HepG2 (cell line): ENCODE data around the gene TFF1. TPM values are rescaled to one million over a fixed set of nuclear protein-coding genes. Genes with fewer than 3 reads are reported as not detected.

ENCODE experiments used
- ATAC-seq: fragments of 200-7000 bp; cut with Tn5 transposase; 3 replicates; pipeline ENCODE4 v1.9.1; 2020; ENCODE audit warnings: mild to moderate bottlenecking, moderate library complexity
- BruUV-seq: library from RNA; stranded (reverse); fragments of 400-500 nt; replicated peaks from 2 replicates; lab custom pipeline; 2021; lab: Mats Ljungman, UMichigan
- CTCF ChIA-PET: fragments of 300-600 bp; formaldehyde crosslinking; extraction: SDS; loops from one replicate; lab custom pipeline; 2021; ENCODE audit warnings: low total read pairs, inconsistent platforms, low intra/inter-chr PET ratio; lab: Yijun Ruan, JAX
- POLR2A ChIA-PET: fragments of 350-600 bp; sonication (Branson Sonifier 250); formaldehyde crosslinking; loops from one replicate; lab custom pipeline; 2020; ENCODE audit warnings: antibody characterized with exemption, inconsistent platforms; lab: Yijun Ruan, JAX
- DNase-seq: peaks from one replicate; pipeline ENCODE4 v3.0.0-alpha.2; 2015; ENCODE audit warnings: low spot score
- FAIRE-seq: peaks from 3 replicates; lab custom pipeline; 2011; peaks lifted over from hg19 to GRCh38; lab: Jason Lieb, UNC
- H2AFZ ChIP-seq: one replicate; pipeline ENCODE4 v1.6.1; 2011; ENCODE audit warnings: low read length, inconsistent platforms
- H3K27ac ChIP-seq: fragments of 300-600 bp; 3 replicates; pipeline ENCODE4 v1.8.0; 2011; ENCODE audit warnings: mixed run types, mild to moderate bottlenecking, mixed read lengths, low read length, inconsistent platforms; ENCODE audit not compliant: insufficient read depth; ENCODE audit errors: extremely low read length
- H3K27me3 ChIP-seq, 2 experiments: fragments of 200-600 bp in 1 of 2; 2 replicates in 1 of 2; 3 replicates in 1 of 2; pipeline versions ENCODE4 v1.6.0 to v1.8.0; 2011; ENCODE audit warnings: low read length in 2 of 2, mild to moderate bottlenecking in 2 of 2, moderate library complexity in 2 of 2, inconsistent platforms in 1 of 2; ENCODE audit not compliant: insufficient read depth in 2 of 2, control insufficient read depth in 1 of 2
- H3K36me3 ChIP-seq, 2 experiments: fragments of 200-600 bp in 1 of 2; replicated peaks in 1 of 2; 2 replicates in 1 of 2; 3 replicates in 1 of 2; pipeline versions ENCODE4 v1.5.1 to v1.8.0; 2011; ENCODE audit warnings: low read length in 2 of 2, inconsistent platforms in 1 of 2; ENCODE audit not compliant: insufficient read depth in 2 of 2, control insufficient read depth in 1 of 2
- H3K4me1 ChIP-seq: 2 replicates; pipeline ENCODE4 v1.5.1; 2012; ENCODE audit warnings: low read length, inconsistent platforms; ENCODE audit not compliant: insufficient read depth
- H3K4me2 ChIP-seq: 2 replicates; pipeline ENCODE4 v1.6.0; 2011; ENCODE audit warnings: low read depth, low read length, inconsistent platforms
- H3K4me3 ChIP-seq, 3 experiments: fragments of 200-600 bp in 1 of 3; sonication (generic), shearing (Covaris generic) in 1 of 3; replicated peaks in 1 of 3; 2 replicates each; pipeline ENCODE4 v1.5.1; 2011 to 2016; ENCODE audit warnings: low read length in 3 of 3, inconsistent platforms in 2 of 3, low read depth in 2 of 3, mild to moderate bottlenecking in 2 of 3, control low read depth in 1 of 3, mixed read lengths in 1 of 3; ENCODE audit not compliant: insufficient read depth in 1 of 3
- H3K79me2 ChIP-seq: one replicate; pipeline ENCODE4 v1.6.1; 2011; ENCODE audit warnings: low read length, inconsistent platforms; ENCODE audit not compliant: insufficient read depth
- H3K9ac ChIP-seq: 2 replicates; pipeline ENCODE4 v1.6.0; 2011; ENCODE audit warnings: mild to moderate bottlenecking, low read depth, low read length, inconsistent platforms; ENCODE audit not compliant: insufficient read depth
- H3K9me3 ChIP-seq: 2 replicates; pipeline ENCODE4 v1.5.1; 2012; ENCODE audit warnings: mild to moderate bottlenecking, low read length
- H4K20me1 ChIP-seq: 2 replicates; pipeline ENCODE4 v1.6.0; 2011; ENCODE audit warnings: inconsistent platforms, mild to moderate bottlenecking, low read length, moderate library complexity; ENCODE audit not compliant: insufficient read depth
- ARID4A ChIP-seq: sonication (generic); formaldehyde crosslinking; IDR thresholded peaks from 2 replicates; pipeline ENCODE4 v1.5.0; 2020; ENCODE audit warnings: mild to moderate bottlenecking, missing genetic modification reagents, borderline replicate concordance
- BCL6 ChIP-seq: IDR thresholded peaks from 2 replicates; pipeline ENCODE4 v1.6.1; 2016; ENCODE audit warnings: missing genetic modification reagents, missing compliant biosample characterization
- ZNF24 ChIP-seq: fragments of 450-650 bp; IDR thresholded peaks from 2 replicates; pipeline ENCODE4 v1.6.1; 2017; ENCODE audit warnings: antibody characterized with exemption, mild to moderate bottlenecking
- WGBS: methylation state at CpG from one replicate; pipeline ENCODE4 v1.1.6; 2017; ENCODE audit warnings: low lambda C conversion rate; 5-methylcytosine and 5-hydroxymethylcytosine counted together
- in situ Hi-C: cut with HindIII; loops from 2 replicates; pipeline ENCODE4 v1.10.0; 2017; ENCODE audit warnings: low pct_unique_long_range_greater_than_20kb; ENCODE audit not compliant: extremely low pct_ligation_motif_present
- intact Hi-C: fragments of 100-400 bp; cut with micrococcal nuclease; formaldehyde crosslinking; loops from one replicate; pipeline ENCODE4 v1.10.0; 2022; ENCODE audit not compliant: unreplicated experiment
- polyA plus RNA-seq, 8 experiments: library from polyadenylated mRNA; depleted of rRNA in 3 of 8; stranded (reverse) in 7 of 8; unstranded in 1 of 8; fragments of >200 nt; fragmentation: Illumina TruSeq in 4 of 8; extraction: Trizol in 4 of 8; gene quantifications; 2 replicates each; pipeline versions ENCODE4 v1.2.1 to v1.2.3, GENCODE V29; 2011 to 2016; ENCODE audit warnings: low read depth in 4 of 8, missing spikeins in 1 of 8, mixed read lengths in 1 of 8; ENCODE audit not compliant: insufficient read depth in 1 of 8
- total RNA-seq, 5 experiments: library from RNA; depleted of rRNA; stranded (reverse); fragments of >200 nt; fragmentation: Illumina TruSeq; extraction: Trizol; gene quantifications; 2 replicates each; pipeline ENCODE4 v1.2.3, GENCODE V29; 2016; ENCODE audit warnings: low read depth in 1 of 5
- TF ChIP-seq, protein P1 (sequence below): sonication (generic); formaldehyde crosslinking; IDR thresholded peaks from 2 replicates; pipeline ENCODE4 v1.4.0; 2020; ENCODE audit warnings: low read depth, mild to moderate bottlenecking, missing genetic modification reagents

TFF1 gene
- total and polyA plus RNA-seq, 2 of the 13 experiments (the other 11 are each of a cell fraction or from before 2014, with no cell fraction given): 0.24 to 19.4 TPM

GRCh38 chr21:42403611-42404231 is 37.4 kb upstream of the TFF1 start, which contains the start of gene UBASH3A:
Gene UBASH3A (plus strand): TSS chr21:42403902. CDS start chr21:42403946, 44 bp downstream.
- peaks cover 9% of the 10 kb centered on the region for H3K9me3 ChIP-seq
- BruUV-seq: no TSS peak
- POLR2A ChIA-PET: interaction anchor here (2.0 kb wide), 1 partner anchor 17 kb away, joined by 8 read pairs; no protein-coding TSS in a partner anchor
- intact Hi-C loops: no loop called here
- no peaks in the 10 kb centered on the region for H3K36me3 ChIP-seq
- no peaks in the 10 kb centered on the region for H4K20me1 ChIP-seq
- H3K27ac ChIP-seq: no peak within 1 kb of the TSS
- H3K4me1 ChIP-seq: peaks cover 31% of the 10 kb centered on the region
- H2AFZ ChIP-seq: no peak within 1 kb of the TSS
- H3K4me2 ChIP-seq: peak within 1 kb of the TSS; percentile 23; the same call in 1 of the 2 replicates
- H3K4me3 ChIP-seq: no peak within 1 kb of the TSS
- DNase-seq: no peak
- TF ChIP-seq ARID4A (CRISPR knock-in tag): no peak
- TF ChIP-seq, protein P1, sequence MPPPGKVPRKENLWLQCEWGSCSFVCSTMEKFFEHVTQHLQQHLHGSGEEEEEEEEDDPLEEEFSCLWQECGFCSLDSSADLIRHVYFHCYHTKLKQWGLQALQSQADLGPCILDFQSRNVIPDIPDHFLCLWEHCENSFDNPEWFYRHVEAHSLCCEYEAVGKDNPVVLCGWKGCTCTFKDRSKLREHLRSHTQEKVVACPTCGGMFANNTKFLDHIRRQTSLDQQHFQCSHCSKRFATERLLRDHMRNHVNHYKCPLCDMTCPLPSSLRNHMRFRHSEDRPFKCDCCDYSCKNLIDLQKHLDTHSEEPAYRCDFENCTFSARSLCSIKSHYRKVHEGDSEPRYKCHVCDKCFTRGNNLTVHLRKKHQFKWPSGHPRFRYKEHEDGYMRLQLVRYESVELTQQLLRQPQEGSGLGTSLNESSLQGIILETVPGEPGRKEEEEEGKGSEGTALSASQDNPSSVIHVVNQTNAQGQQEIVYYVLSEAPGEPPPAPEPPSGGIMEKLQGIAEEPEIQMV (CRISPR knock-in tag): no peak
- TF ChIP-seq ZNF24: no peak
- TF ChIP-seq BCL6: 0 out of 2 replicates have a peak, but pooled peaks have one; percentile 14
- TF ChIP-seq, all 625 proteins: peak for 1
- ATAC-seq (no peak), FAIRE-seq (no peak)
- Histone ChIP-seq H3K9ac (no peak within 1 kb of the TSS), H3K79me2 (no peaks in the 10 kb centered on the region), H3K27me3 (peaks cover 0 to 2% of the 10 kb centered on the region in 2 experiments; a peak in 2 of 5 replicates)
- CTCF ChIA-PET: no interaction called here
- 25% methylated on average over 11 of the region's 21 CpGs for WGBS
- in situ Hi-C loops: no loop called here
